GM12878 (cell line): Measurements from ENCODE around the gene ZNF407. TPM values are rescaled to one million over a fixed set of nuclear protein-coding genes. Genes with fewer than 3 reads are reported as not detected.

Experiments used
- ATAC-seq: fragments of 200-7000 bp; cut with Tn5 transposase; 3 replicates; pipeline ENCODE4 v1.9.1; 2020; ENCODE audit warnings: mild to moderate bottlenecking, moderate library complexity
- BruUV-seq: library from RNA; stranded (reverse); fragments of 400-500 nt; replicated peaks from 2 replicates; lab custom pipeline; 2021; lab: Mats Ljungman, UMichigan
- CTCF ChIA-PET: fragments of 300-600 bp; sonication (Branson Sonifier 250); formaldehyde crosslinking; extraction: SDS; loops from one replicate; lab custom pipeline; 2021; ENCODE audit warnings: inconsistent platforms; lab: Yijun Ruan, JAX
- POLR2A ChIA-PET: fragments of 350-600 bp; formaldehyde crosslinking; extraction: SDS; loops from one replicate; lab custom pipeline; 2021; ENCODE audit warnings: inconsistent platforms; lab: Charles Lee
- RAD21 ChIA-PET: fragments of 300-600 bp; sonication (Branson Sonifier 250); formaldehyde crosslinking; loops from one replicate; lab custom pipeline; 2023; ENCODE audit warnings: antibody characterized with exemption; ENCODE audit not compliant: unreplicated experiment; lab: Charles Lee
- SMC1A ChIA-PET: fragments of 300-600 bp; sonication (Branson Sonifier 250); formaldehyde crosslinking; loops from one replicate; lab custom pipeline; 2023; ENCODE audit not compliant: unreplicated experiment, uncharacterized antibody; lab: Charles Lee
- DNase-seq: peaks from one replicate; pipeline ENCODE4 v3.0.0-alpha.2; 2011; ENCODE audit warnings: low read depth, low spot score
- FAIRE-seq: peaks from 3 replicates; lab custom pipeline; 2011; peaks lifted over from hg19 to GRCh38; lab: Jason Lieb, UNC
- H2AFZ ChIP-seq: 2 replicates; pipeline ENCODE4 v1.6.0; 2011; ENCODE audit warnings: low read depth, low read length, control low read depth; ENCODE audit not compliant: control insufficient read depth
- H3K27ac ChIP-seq: 2 replicates; pipeline ENCODE4 v1.5.1; 2011; ENCODE audit warnings: control low read depth; ENCODE audit not compliant: control insufficient read depth, insufficient read depth
- H3K27me3 ChIP-seq, 2 experiments: replicated peaks in 1 of 2; 2 replicates each; pipeline versions ENCODE4 v1.6.0 to v1.6.1; 2011; ENCODE audit warnings: low read length in 1 of 2; ENCODE audit not compliant: control insufficient read depth in 2 of 2, insufficient read depth in 2 of 2
- H3K36me3 ChIP-seq, 2 experiments: 2 replicates each; pipeline ENCODE4 v1.5.1; 2011; ENCODE audit warnings: low read length in 1 of 2; ENCODE audit not compliant: control insufficient read depth in 2 of 2, insufficient read depth in 2 of 2
- H3K4me1 ChIP-seq: 2 replicates; pipeline ENCODE4 v1.6.1; 2011; ENCODE audit warnings: mild to moderate bottlenecking, low read length, moderate library complexity, mixed read lengths; ENCODE audit not compliant: control insufficient read depth, insufficient read depth
- H3K4me2 ChIP-seq: 2 replicates; pipeline ENCODE4 v1.6.0; 2011; ENCODE audit warnings: control low read depth; ENCODE audit not compliant: control insufficient read depth, insufficient read depth
- H3K4me3 ChIP-seq: fragments of 200-600 bp; sonication (generic); 2 replicates; pipeline ENCODE4 v1.5.1; 2016
- H3K79me2 ChIP-seq: 2 replicates; pipeline ENCODE4 v1.6.0; 2011; ENCODE audit warnings: low read length; ENCODE audit not compliant: control insufficient read depth, insufficient read depth
- H3K9ac ChIP-seq: 2 replicates; pipeline ENCODE4 v1.8.0; 2011; ENCODE audit warnings: low read length, control low read depth, mixed read lengths; ENCODE audit not compliant: control insufficient read depth, insufficient read depth
- H3K9me3 ChIP-seq: replicated peaks from 3 replicates; pipeline ENCODE4 v1.5.1; 2011; ENCODE audit warnings: mild to moderate bottlenecking, low read length; ENCODE audit not compliant: control insufficient read depth, insufficient read depth
- H4K20me1 ChIP-seq: 2 replicates; pipeline ENCODE4 v1.6.0; 2011; ENCODE audit not compliant: control insufficient read depth, insufficient read depth
- BACH1 ChIP-seq: fragments of 450-650 bp; IDR thresholded peaks from 2 replicates; pipeline ENCODE4 v1.6.1; 2017; ENCODE audit warnings: mild to moderate bottlenecking, borderline replicate concordance
- CBFB ChIP-seq: IDR thresholded peaks from 2 replicates; pipeline ENCODE4 v1.6.1; 2016; ENCODE audit warnings: antibody characterized with exemption, low read depth
- CUX1 ChIP-seq: IDR thresholded peaks from 2 replicates; pipeline ENCODE4 v1.6.1; 2012; ENCODE audit warnings: improper control_type of control experiment, low read depth, low read length; ENCODE audit not compliant: insufficient replicate concordance
- HDGF ChIP-seq: fragments of 450-650 bp; IDR thresholded peaks from 2 replicates; pipeline ENCODE4 v1.6.1; 2016; ENCODE audit warnings: antibody characterized with exemption
- MXI1 ChIP-seq: fragments of 150-350 bp; IDR thresholded peaks from 2 replicates; pipeline ENCODE4 v1.6.1; 2011; ENCODE audit warnings: low read depth, mild to moderate bottlenecking, inconsistent platforms, low read length, improper control_type of control experiment
- MYB ChIP-seq: fragments of 150-350 bp; IDR thresholded peaks from 2 replicates; pipeline ENCODE4 v1.6.1; 2014; ENCODE audit warnings: mild to moderate bottlenecking, low read depth, low read length, borderline replicate concordance
- NR2C2 ChIP-seq: IDR thresholded peaks from 2 replicates; pipeline ENCODE4 v1.6.1; 2011; ENCODE audit warnings: borderline replicate concordance, low read depth; ENCODE audit not compliant: control insufficient read depth, insufficient read length
- PAX8 ChIP-seq: fragments of 450-650 bp; IDR thresholded peaks from 2 replicates; pipeline ENCODE4 v1.6.1; 2017; ENCODE audit warnings: mild to moderate bottlenecking, moderate library complexity
- PRDM15 ChIP-seq: fragments of 450-650 bp; formaldehyde crosslinking; IDR thresholded peaks from 2 replicates; pipeline ENCODE4 v1.4.0; 2020; ENCODE audit warnings: mild to moderate bottlenecking, moderate library complexity
- TCF12 ChIP-seq: IDR thresholded peaks from 2 replicates; pipeline ENCODE4 v1.6.1; 2011; ENCODE audit warnings: low read depth, mild to moderate bottlenecking, low read length
- TCF3 ChIP-seq: IDR thresholded peaks from 2 replicates; pipeline ENCODE4 v1.6.1; 2012; ENCODE audit warnings: low read depth, mild to moderate bottlenecking, low read length, borderline replicate concordance; ENCODE audit not compliant: insufficient read depth
- ZNF622 ChIP-seq: fragments of 450-650 bp; IDR thresholded peaks from 2 replicates; pipeline ENCODE4 v1.6.1; 2017; ENCODE audit warnings: mild to moderate bottlenecking, inconsistent platforms
- WGBS: methylation state at CpG from one replicate; pipeline ENCODE4 v1.1.6; 2016; ENCODE audit warnings: low lambda C conversion rate; ENCODE audit not compliant: insufficient replicate concordance, insufficient coverage; ENCODE audit errors: missing lambda C conversion rate; 5-methylcytosine and 5-hydroxymethylcytosine counted together
- in situ Hi-C: fragments of 300-500 bp; cut with MboI; formaldehyde crosslinking; loops from 9 replicates; pipeline ENCODE4 v1.14.3; 2018; ENCODE audit warnings: mixed read lengths
- intact Hi-C: fragments of 100-400 bp; cut with micrococcal nuclease; formaldehyde crosslinking; loops from one replicate; pipeline ENCODE4 v1.14.2; 2022; ENCODE audit not compliant: unreplicated experiment
- polyA plus RNA-seq, 11 experiments: library from polyadenylated mRNA; depleted of rRNA in 4 of 11; unstranded in 6 of 11; stranded (reverse) in 5 of 11; fragments of >200 nt; fragmentation: Nextera tagmentation in 4 of 11; fragmentation: Illumina TruSeq in 1 of 11; extraction: Ambion mirVana in 4 of 11; extraction: Trizol in 1 of 11; gene quantifications; 1 replicate in 1 of 11; 2 replicates in 10 of 11; pipeline versions ENCODE4 v1.2.1 to v1.2.3, GENCODE V29; 2011 to 2016; ENCODE audit warnings: inconsistent platforms in 2 of 11, missing spikeins in 2 of 11, low read depth in 1 of 11
- total RNA-seq, 4 experiments: library from RNA; depleted of rRNA in 3 of 4; stranded (reverse); fragments of >200 nt in 3 of 4; fragmentation: Illumina TruSeq in 1 of 4; extraction: Trizol in 1 of 4; gene quantifications; 2 replicates each; pipeline versions ENCODE4 v1.2.1 to v1.2.3, GENCODE V29; 2013 to 2021

ZNF407 gene
- total and polyA plus RNA-seq, 10 of the 15 experiments (the other 5 are each of a cell fraction or from before 2014, with no cell fraction given), result 0.69 to 11.6 (median 5.3) TPM

GRCh38 chr18:75063615-75064512 is 466.2 kb downstream of the ZNF407 start:
- Histone ChIP-seq H3K9me3 (no peaks in the 10 kb centered on the region), H3K27me3 (no peaks in the 10 kb centered on the region), H3K4me3 (no peak overlapping the region), H3K9ac (no peak overlapping the region), H3K4me2 (no peak overlapping the region), H3K79me2 (no peaks in the 10 kb centered on the region), H3K27ac (no peak overlapping the region), H2AFZ (no peak overlapping the region), H3K36me3 (peaks cover 0 to 5% of the 10 kb centered on the region in 2 experiments; a peak in 1 of 4 replicates), H4K20me1 (no peaks in the 10 kb centered on the region), H3K4me1 (no peaks in the 10 kb centered on the region)
- DNase-seq, result no peak
- no peak for ATAC-seq
- 92% methylated on average over 52 of the region's 53 CpGs for WGBS
- RAD21 ChIA-PET, result no interaction called here
- intact Hi-C loops, result no loop called here
- CTCF ChIA-PET, result interaction anchor here (1.1 kb wide), 1 partner anchor 25 kb away, joined by 3 read pairs; no protein-coding TSS in a partner anchor
- in situ Hi-C loops, result no loop called here
- no peak for FAIRE-seq
- BruUV-seq, result no TSS peak
- SMC1A ChIA-PET, result interaction anchor here (1.0 kb wide), 1 partner anchor 11 kb away, joined by 3 read pairs; no protein-coding TSS in a partner anchor
- POLR2A ChIA-PET, result no interaction called here
- TF ChIP-seq CBFB, result no peak
- no peak for TF ChIP-seq MYB
- TF ChIP-seq TCF12, result no peak
- TF ChIP-seq NR2C2, result no peak
- no peak for TF ChIP-seq MXI1
- no peak for TF ChIP-seq ZNF622
- TF ChIP-seq PRDM15, result no peak
- TF ChIP-seq CUX1, result no peak
- TF ChIP-seq BACH1, result no peak
- TF ChIP-seq HDGF, result no peak
- no peak for TF ChIP-seq TCF3
- no peak for TF ChIP-seq PAX8
